Kidney tubule cell (primary cell): Measurements from ENCODE around the gene ADRA2A.
A peak's percentile ranks its signal among the peaks of the same experiment; 100 is the strongest.

Experiments
- DNase-seq: peaks from one replicate; pipeline ENCODE4 v3.0.0-alpha.2; 2018; ENCODE audit warnings: low spot score

The ADRA2A gene

GRCh38 chr10:111083222-111084095 is 6.6 kb downstream of the ADRA2A start:
- no peak for DNase-seq

GRCh38 chr10:111084366-111085255 is 7.8 kb downstream of the ADRA2A start:
- DNase-seq, result no peak

GRCh38 chr10:111085690-111086353 is 9.0 kb downstream of the ADRA2A start:
- DNase-seq, result no peak

GRCh38 chr10:111086574-111086973 is 9.7 kb downstream of the ADRA2A start:
- DNase-seq, result no peak

GRCh38 chr10:111087331-111087756 is 10.5 kb downstream of the ADRA2A start:
- DNase-seq, result no peak

- no peak for DNase-seq
Observed at GRCh38 chr10:111087968-111088505, 11.2 kb downstream of the ADRA2A start.

- no peak for DNase-seq
Observed at GRCh38 chr10:111089293-111089692, 12.5 kb downstream of the ADRA2A start.

GRCh38 chr10:111091833-111092232 is 15.0 kb downstream of the ADRA2A start:
- no peak for DNase-seq

GRCh38 chr10:111093741-111094380 is 17.0 kb downstream of the ADRA2A start:
- DNase-seq, result peak; percentile 50

GRCh38 chr10:111098679-111099437 is 22.0 kb downstream of the ADRA2A start:
- peak; percentile 4 for DNase-seq

- DNase-seq, result no peak
Observed at GRCh38 chr10:111100198-111100597, 23.4 kb downstream of the ADRA2A start.

GRCh38 chr10:111101796-111102195 is 25.0 kb downstream of the ADRA2A start:
- DNase-seq, result no peak

- DNase-seq, result no peak
Observed at GRCh38 chr10:111102359-111102837, 25.6 kb downstream of the ADRA2A start.

- DNase-seq, result no peak
Observed at GRCh38 chr10:111103196-111103840, 26.5 kb downstream of the ADRA2A start.

- no peak for DNase-seq
Observed at GRCh38 chr10:111104811-111105210, 28.0 kb downstream of the ADRA2A start.

- DNase-seq, result no peak
Observed at GRCh38 chr10:111106081-111106480, 29.3 kb downstream of the ADRA2A start.

- DNase-seq, result no peak
Observed at GRCh38 chr10:111107023-111107422, 30.2 kb downstream of the ADRA2A start.

- no peak for DNase-seq
Observed at GRCh38 chr10:111107846-111108245, 31.0 kb downstream of the ADRA2A start.

GRCh38 chr10:111108441-111108840 is 31.6 kb downstream of the ADRA2A start:
- no peak for DNase-seq
